Activated gamma-delta T cell treated with anti-CD3 and anti-CD28 coated beads, Interleukin-2, amount 50 U/mL, for 16 hours (primary cell): ENCODE data around the gene CELF4.

Source experiments
- DNase-seq: peaks from one replicate; pipeline ENCODE4 v3.0.0-alpha.2; 2020; ENCODE audit warnings: low read depth

The CELF4 gene

GRCh38 chr18:37254973-37255372 lies 310.6 kb downstream of the CELF4 start:
- DNase-seq: no peak

DNA sequence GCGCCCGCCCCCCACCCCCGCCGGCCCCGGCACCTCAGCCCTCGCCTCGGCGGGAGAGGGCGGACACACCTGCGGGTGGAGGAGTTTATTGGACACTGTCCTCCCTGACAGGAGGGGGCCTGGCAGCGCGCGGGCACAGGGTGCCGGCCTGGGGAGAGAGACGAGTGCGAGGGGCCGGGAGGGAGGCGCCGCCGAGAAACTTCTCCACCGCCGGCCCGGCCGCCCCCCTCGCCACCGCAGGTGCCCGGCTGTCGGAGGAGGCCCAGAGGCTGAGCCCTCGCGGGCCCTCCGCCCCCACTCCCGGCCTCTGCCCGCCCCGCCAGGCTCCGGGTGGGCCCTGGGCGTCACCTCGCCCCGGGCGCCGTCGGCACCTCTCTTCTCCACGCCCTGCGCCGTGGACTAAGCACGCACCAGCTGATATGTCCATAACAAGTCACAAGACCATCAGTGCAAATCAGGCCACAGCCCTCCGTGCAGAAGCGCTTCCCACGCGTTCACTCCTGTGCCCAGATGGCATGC lies 311.3 kb downstream of the CELF4 start:
- DNase-seq: no peak

- DNase-seq: no peak
These were observed 312.0 kb downstream of the CELF4 start for GRCh38 chr18:37253394-37254235.

DNA sequence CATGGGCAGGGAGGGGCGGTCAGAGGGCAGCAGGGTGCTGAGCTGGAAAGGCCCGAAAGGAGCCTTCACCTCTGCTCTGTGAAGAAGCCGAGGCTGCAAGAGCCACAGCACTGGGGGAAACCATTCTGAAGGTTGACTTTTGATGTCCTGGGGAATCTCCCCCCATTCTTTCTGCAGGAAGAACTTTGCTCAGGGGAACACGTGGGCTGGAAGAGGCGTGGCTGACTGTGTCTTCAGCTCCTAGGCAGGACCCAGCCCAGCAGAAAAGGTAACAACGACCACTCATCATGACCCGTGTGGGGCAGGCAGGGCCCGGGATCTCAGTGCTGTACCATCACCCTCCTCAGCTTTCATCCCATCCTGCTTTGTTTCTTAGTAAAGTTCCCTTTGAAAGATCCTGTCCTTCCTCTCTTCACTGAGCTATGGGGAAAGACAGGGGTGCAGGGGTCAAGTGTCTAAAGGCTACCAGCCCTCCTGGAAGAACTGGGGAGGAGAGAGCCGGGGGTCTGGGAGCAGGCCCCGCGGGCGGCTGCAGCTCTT lies 312.7 kb downstream of the CELF4 start:
- no peak for DNase-seq

DNA sequence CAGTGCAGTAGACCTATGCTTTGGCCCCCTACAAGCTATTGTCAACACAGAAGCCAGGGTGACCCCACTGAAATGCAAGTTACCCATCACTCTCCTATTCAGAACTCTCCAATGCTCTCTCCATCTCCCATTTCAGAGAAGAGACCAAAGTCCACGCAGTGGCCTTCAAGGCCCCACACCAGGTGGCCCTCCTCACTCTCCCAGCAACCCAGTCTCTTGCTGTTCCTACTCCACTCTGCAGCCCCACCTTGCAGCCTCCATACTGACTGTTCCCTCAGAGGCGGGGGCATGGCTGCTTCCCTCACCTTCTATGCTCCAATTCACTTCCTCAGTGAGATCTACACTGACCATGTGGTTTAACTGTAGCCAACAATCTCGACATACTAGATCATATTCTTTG lies 313.3 kb downstream of the CELF4 start:
- no peak for DNase-seq

GRCh38 chr18:37251679-37252078 lies 313.9 kb downstream of the CELF4 start:
- no peak for DNase-seq

DNA sequence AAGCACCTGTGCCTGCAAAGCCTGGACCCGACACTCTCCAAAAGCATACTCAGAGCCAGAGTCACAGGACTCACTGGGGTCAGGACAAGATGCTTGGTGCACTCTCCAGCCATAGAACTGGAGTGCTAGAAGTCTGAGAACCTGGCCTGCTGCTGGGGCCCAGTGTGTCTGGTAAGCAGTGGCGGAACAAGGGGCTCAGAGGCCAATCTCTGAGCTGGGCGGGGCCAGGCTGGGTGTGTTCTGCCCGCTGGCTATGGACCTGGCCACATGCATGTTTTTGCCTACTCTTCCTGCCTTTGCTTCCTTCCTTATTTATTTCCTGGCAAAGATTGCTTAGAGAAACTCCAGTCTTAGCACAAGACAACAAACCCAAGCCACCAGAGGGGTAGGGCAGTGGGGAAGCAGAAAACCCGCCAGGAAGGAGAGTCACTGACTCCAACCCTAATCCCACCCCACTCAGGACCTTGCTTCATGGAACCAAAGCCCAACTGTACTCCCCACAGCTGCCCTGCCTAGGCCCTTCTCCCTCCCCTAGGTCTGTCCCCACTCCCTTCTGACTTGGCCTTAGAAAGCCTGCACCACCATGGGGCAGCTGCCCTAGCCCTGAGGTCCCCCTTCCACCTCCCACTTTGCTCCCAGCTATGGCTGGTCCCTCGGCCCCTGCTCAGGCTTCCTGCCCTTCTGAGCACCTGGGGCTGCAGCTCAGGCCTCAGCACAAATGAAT lies 315.5 kb downstream of the CELF4 start:
- no peak for DNase-seq

DNA sequence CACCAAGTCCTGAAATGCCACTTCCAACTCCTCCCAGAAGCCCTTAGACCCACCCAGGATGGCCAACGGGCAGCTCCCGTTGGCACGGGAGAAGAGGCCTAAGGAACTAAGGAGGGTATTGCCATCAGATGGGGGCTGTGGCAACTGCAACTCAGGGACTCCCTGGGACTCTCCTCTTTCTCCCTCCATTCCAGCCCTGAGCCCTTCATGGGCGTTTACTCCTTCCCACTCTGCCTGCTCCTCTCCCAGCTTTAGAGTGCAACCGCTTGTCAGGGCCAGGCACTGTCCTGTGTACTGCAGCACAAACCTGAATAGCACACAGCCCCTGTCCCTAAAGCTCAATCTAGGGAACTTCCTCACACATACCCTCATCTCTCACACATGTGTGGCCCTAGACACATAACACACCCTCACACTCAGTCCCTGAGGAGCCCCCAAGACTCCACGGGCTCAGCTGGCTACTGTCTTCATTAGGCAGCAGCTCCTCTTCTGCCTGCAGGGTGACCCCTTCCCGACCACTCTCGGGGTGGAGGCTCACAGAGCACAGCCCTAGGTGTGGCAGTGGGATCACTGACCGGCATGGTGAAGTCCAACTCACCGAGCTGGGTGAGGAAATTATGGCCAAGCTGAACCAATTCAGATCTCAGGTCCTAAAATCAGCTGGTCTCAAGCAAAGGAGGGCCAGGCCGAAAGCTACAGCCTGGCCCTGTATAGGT lies 316.3 kb downstream of the CELF4 start:
- DNase-seq: no peak

GRCh38 chr18:37248281-37248680 lies 317.3 kb downstream of the CELF4 start:
- DNase-seq: no peak

DNA sequence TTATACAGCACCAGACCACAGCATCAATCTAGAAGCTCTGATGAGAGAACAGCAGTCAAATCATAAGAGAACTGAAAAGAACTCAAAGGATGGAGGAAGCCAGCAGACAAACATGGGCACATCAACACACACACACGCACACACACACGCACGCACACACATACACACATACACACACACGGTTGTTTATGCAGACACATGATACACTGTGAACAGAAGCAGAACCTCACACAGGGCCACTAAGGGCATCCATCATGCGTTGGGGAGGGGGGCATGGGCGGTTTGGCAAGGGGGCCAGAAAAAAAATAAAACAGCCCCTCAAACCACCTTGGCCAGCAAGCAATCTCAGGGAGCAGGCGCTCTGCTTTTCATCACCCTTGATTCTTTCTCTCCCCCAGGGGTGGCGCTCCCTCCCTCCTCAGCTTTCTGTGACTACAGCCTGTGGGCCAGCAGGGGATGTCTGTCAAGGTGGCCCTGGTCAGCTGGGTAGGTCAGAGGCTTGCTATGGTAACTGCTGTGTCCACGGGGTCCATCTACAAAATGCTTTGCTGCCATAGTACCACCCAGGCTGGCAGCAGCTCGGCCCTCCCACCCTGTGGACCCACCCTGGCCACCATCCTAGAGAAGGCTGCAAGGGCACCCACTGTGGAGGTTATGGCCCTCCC lies 318.0 kb downstream of the CELF4 start:
- no peak for DNase-seq

DNA sequence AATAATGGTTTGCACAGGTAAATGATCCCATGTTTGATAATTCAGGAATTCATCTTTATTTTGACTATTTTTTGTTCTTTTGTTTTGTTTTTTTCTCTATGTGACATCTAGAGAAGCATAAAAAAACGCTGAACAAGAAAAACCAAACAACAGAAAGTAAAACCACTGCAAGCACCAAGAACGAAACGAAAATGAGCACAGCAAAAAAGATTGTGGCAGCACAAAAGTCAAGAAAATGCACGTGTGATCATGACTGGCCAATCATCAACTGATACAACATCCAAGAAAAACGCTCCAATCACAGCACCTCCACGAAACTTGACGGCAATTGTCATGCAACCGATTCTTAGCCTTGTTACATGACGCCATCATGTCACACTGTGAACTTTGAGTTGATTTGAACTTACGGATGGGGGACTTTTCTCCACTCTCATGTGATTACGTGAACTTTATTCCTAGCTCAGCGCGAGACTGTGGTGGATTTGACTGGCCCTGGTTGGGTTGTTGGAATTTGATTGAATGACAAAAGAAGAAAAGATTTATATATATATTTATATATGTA lies 318.7 kb downstream of the CELF4 start:
- DNase-seq: no peak

DNA sequence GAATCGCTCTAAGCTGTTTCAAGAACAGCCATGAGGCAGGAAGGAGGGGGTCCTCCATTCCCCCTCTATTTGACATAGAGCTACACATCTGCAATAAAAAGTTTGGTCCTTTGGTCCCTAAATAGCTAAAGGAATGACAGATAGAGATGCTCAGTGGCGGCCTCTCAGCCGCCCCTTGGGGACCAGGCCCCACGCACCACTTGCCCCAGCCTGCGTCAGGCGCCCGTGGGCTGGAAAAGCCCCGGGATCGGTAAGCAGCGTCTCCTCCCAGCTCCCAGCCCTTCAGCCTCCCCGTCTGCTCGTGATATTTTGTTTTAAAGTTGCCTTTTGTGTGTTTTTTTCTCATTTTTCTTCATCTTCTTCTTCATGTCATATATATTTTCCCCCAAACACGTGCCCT lies 321.0 kb downstream of the CELF4 start:
- no peak for DNase-seq

GRCh38 chr18:37243741-37244140 lies 321.9 kb downstream of the CELF4 start:
- no peak for DNase-seq

- no peak for DNase-seq
These were observed 322.6 kb downstream of the CELF4 start for GRCh38 chr18:37242826-37243560.

GRCh38 chr18:37242091-37242490 lies 323.5 kb downstream of the CELF4 start:
- no peak for DNase-seq

DNA sequence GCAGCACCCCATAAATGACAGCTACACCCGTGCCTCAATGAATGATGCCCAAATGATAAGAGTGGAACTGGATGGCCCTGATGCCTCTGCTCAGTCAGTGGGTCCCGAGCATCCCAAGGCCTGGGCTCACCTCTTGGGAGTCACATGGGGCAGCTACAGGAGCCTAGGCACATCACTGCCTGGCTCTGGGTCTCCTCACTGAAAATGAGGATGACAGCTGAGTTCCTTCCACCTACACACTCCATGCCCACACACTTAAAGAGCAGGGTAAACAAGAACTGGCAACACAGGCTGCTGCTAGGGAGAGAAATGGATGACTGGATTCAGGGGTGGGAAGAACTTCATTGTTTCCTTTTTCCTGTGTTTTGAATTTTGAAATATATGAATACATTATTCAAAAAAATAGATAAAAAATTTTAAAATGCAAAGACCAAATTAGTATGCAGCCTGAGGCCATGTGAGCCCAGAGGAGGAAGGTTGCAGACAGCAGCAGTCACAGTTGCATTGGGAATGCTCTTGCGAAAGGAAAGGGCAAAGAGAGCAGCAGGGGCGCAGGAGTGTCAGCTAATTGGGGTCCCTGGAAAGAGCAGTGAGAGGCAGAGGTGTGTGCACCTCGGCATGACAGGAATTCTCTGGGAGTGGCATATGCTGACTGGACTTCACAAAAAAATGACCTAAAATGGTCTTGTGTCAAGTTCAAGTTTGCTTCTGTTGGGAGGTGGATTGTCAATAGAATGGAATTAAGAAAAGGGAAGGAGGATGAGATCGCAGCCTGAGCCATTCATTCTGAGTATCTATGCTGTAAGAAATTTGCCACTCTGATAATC lies 327.1 kb downstream of the CELF4 start:
- DNase-seq: no peak

DNA sequence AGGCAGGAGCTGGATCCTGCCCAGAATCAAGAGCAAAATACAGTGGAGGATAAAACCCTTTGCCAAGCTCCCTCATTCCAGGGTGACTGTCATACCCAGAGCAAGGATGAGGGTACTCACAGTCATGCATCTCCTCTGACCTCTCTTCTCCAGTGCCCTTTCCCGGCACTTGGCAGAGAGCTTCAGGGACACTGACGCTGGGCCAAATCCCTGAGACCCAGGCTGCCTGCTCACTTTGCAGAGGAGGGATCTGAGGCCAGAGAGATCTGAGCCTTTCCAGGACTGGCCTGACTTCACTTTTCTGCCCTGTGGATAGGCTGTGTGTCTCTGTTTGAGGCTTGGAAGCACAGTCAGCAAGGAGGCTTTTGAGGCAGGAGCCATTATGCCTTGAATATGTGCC lies 330.0 kb downstream of the CELF4 start:
- no peak for DNase-seq

- DNase-seq: no peak
These were observed 334.3 kb downstream of the CELF4 start for GRCh38 chr18:37231251-37231650.

DNA sequence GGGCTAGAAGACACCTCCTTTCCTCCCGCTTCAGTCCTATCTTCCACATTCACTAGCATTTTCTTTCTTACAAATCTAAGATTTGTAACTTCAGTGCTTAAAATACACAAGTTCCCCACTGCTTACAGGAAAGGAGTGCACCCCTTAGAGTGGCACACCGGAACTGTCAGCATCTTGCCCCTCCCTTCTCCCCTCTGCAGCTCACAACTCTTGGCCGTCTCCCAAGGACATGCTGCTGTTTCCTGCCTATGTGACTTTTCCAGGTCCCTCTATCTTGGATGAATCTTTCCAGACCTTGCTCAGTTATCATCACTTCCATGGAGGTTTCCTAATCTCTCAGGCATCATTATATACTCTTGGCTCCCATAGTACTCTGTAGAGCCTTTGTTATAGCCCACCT lies 334.8 kb downstream of the CELF4 start:
- DNase-seq: no peak

- DNase-seq: no peak
These were observed 340.3 kb downstream of the CELF4 start for GRCh38 chr18:37225279-37225678.
